ENCODE data around the gene ARL6IP4.

ARL6IP4 gene

GRCh38 chr12:122980183-122981035 lies at the start of gene ARL6IP4:
Gene ARL6IP4, plus strand, starts transcription at chr12:122980681. Its CDS starts 459 bp downstream, at chr12:122981140.
- DNase-seq, result peak; percentile 29

- no peak for DNase-seq
Measured at GRCh38 chr12:122932207-122932606, 48.3 kb upstream of the ARL6IP4 start.

GRCh38 chr12:122934722-122935121 lies 45.8 kb upstream of the ARL6IP4 start:
- no peak for DNase-seq

- DNase-seq, result no peak
Measured at GRCh38 chr12:122935318-122935717, 45.2 kb upstream of the ARL6IP4 start.

- DNase-seq, result peak; percentile 64
Measured at GRCh38 chr12:122937622-122938091, 42.8 kb upstream of the ARL6IP4 start.

- DNase-seq, result no peak
Measured at GRCh38 chr12:122939125-122939524, 41.4 kb upstream of the ARL6IP4 start.

GRCh38 chr12:122941351-122941750 lies 39.1 kb upstream of the ARL6IP4 start:
- DNase-seq, result peak; percentile 38

GRCh38 chr12:122942637-122943036 lies 37.8 kb upstream of the ARL6IP4 start:
- no peak for DNase-seq

GRCh38 chr12:122943196-122943595 lies 37.3 kb upstream of the ARL6IP4 start:
- DNase-seq, result no peak

- no peak for DNase-seq
Measured at GRCh38 chr12:122944605-122945592, 35.6 kb upstream of the ARL6IP4 start.

- DNase-seq, result peak; percentile 97
Measured at GRCh38 chr12:122946690-122947341, 33.7 kb upstream of the ARL6IP4 start.

- no peak for DNase-seq
Measured at GRCh38 chr12:122947352-122947792, 33.1 kb upstream of the ARL6IP4 start.

GRCh38 chr12:122948605-122949004 lies 31.9 kb upstream of the ARL6IP4 start:
- DNase-seq, result no peak

- no peak for DNase-seq
Measured at GRCh38 chr12:122949405-122949804, 31.1 kb upstream of the ARL6IP4 start.

- no peak for DNase-seq
Measured at GRCh38 chr12:122949816-122950675, 30.4 kb upstream of the ARL6IP4 start.

- no peak for DNase-seq
Measured at GRCh38 chr12:122951406-122951805, 29.1 kb upstream of the ARL6IP4 start.

GRCh38 chr12:122951979-122952892 lies 28.2 kb upstream of the ARL6IP4 start:
- peak; percentile 55 for DNase-seq

- no peak for DNase-seq
Measured at GRCh38 chr12:122955156-122955555, 25.3 kb upstream of the ARL6IP4 start.

GRCh38 chr12:122956035-122956434 lies 24.4 kb upstream of the ARL6IP4 start:
- DNase-seq, result no peak

- no peak for DNase-seq
Measured at GRCh38 chr12:122958198-122958888, 22.1 kb upstream of the ARL6IP4 start.

Data from MV-4-11 (cell line).